Panc1 (cell line): ENCODE results near the gene CRLF1. TPM values are rescaled to one million over a fixed set of nuclear protein-coding genes. Genes with fewer than 3 reads are reported as not detected.

Experiments
- ATAC-seq: fragments of 200-7000 bp; cut with Tn5 transposase; 2 replicates; pipeline ENCODE4 v1.9.1; 2020; ENCODE audit warnings: mild to moderate bottlenecking, moderate library complexity
- BruUV-seq: library from RNA; stranded (reverse); fragments of 400-500 nt; replicated peaks from 2 replicates; lab custom pipeline; 2021; lab: Mats Ljungman, UMichigan
- CTCF ChIA-PET: fragments of 300-600 bp; sonication (Branson Sonifier 250); formaldehyde crosslinking; loops from one replicate; lab custom pipeline; 2022; ENCODE audit warnings: antibody characterized with exemption; lab: Charles Lee
- POLR2A ChIA-PET: fragments of 300-600 bp; sonication (Branson Sonifier 250); formaldehyde crosslinking; loops from one replicate; lab custom pipeline; 2022; ENCODE audit warnings: antibody characterized with exemption; lab: Charles Lee
- DNase-seq: peaks from one replicate; pipeline ENCODE4 v3.0.0-alpha.2; 2010; ENCODE audit warnings: low read depth, low spot score
- H3K27ac ChIP-seq: 2 replicates; pipeline ENCODE4 v1.5.1; 2011; ENCODE audit warnings: mild to moderate bottlenecking, low read length, inconsistent platforms
- H3K27me3 ChIP-seq: fragments of 200-500 bp; sonication (Bioruptor generic); 2 replicates; pipeline ENCODE4 v1.6.0; 2014; ENCODE audit warnings: low read length, inconsistent platforms; ENCODE audit not compliant: control insufficient read depth, insufficient read depth
- H3K36me3 ChIP-seq: fragments of 200-500 bp; sonication (Bioruptor generic); 2 replicates; pipeline ENCODE4 v1.5.1; 2014; ENCODE audit warnings: inconsistent platforms, mild to moderate bottlenecking, low read length, moderate library complexity; ENCODE audit not compliant: control insufficient read depth, insufficient read depth
- H3K4me1 ChIP-seq: 2 replicates; pipeline ENCODE4 v1.5.1; 2011; ENCODE audit warnings: inconsistent platforms, mild to moderate bottlenecking, low read length, moderate library complexity; ENCODE audit not compliant: control insufficient read depth, insufficient read depth
- H3K4me3 ChIP-seq, 2 experiments: 2 replicates each; pipeline ENCODE4 v1.5.1; 2011 to 2012; ENCODE audit warnings: low read depth in 2 of 2, low read length in 2 of 2, mild to moderate bottlenecking in 2 of 2, inconsistent platforms in 1 of 2, moderate library complexity in 1 of 2
- H3K9me3 ChIP-seq: fragments of 200-500 bp; sonication (Bioruptor generic); 2 replicates; pipeline ENCODE4 v1.5.1; 2014; ENCODE audit warnings: low read depth, mild to moderate bottlenecking, inconsistent platforms, low read length, moderate library complexity; ENCODE audit not compliant: control insufficient read depth, insufficient read depth
- CTCF ChIP-seq: fragments of 450-650 bp; IDR thresholded peaks from 2 replicates; pipeline ENCODE4 v1.5.1; 2017; ENCODE audit warnings: mild to moderate bottlenecking
- POLR2AphosphoS5 ChIP-seq: IDR thresholded peaks from 2 replicates; pipeline ENCODE4 v1.6.1; 2012; ENCODE audit warnings: mild to moderate bottlenecking, low read depth, low read length, moderate library complexity
- REST ChIP-seq, 2 experiments: IDR thresholded peaks; 2 replicates each; pipeline ENCODE4 v1.6.1; 2011 to 2012; ENCODE audit warnings: low read depth in 2 of 2, control low read depth in 1 of 2, low read length in 1 of 2, mild to moderate bottlenecking in 1 of 2, moderate library complexity in 1 of 2; ENCODE audit not compliant: insufficient read depth in 1 of 2
- SIN3A ChIP-seq: IDR thresholded peaks from 2 replicates; pipeline ENCODE4 v1.6.1; 2012; ENCODE audit warnings: low read depth, mild to moderate bottlenecking, low read length, moderate library complexity, borderline replicate concordance; ENCODE audit not compliant: insufficient read depth
- TCF7L2 ChIP-seq: IDR thresholded peaks from 2 replicates; pipeline ENCODE4 v1.6.1; 2011; ENCODE audit warnings: mild to moderate bottlenecking, low read depth, low read length, inconsistent platforms
- in situ Hi-C: cut with HindIII; loops from 2 replicates; pipeline ENCODE4 v1.10.0; 2016; ENCODE audit warnings: low sequenced_read_pairs, low pct_unique_long_range_greater_than_20kb
- intact Hi-C: fragments of 100-400 bp; cut with micrococcal nuclease; formaldehyde crosslinking; loops from one replicate; pipeline ENCODE4 v1.10.0; 2022; ENCODE audit not compliant: unreplicated experiment
- total RNA-seq: library from RNA; stranded (reverse); gene quantifications from one replicate; pipeline ENCODE4 v1.2.1, GENCODE V29; 2021; ENCODE audit not compliant: unreplicated experiment

The CRLF1 gene
- total RNA-seq, 1 experiment from 2014 or later, result 3.5 TPM

GRCh38 chr19:18574691-18575291 lies 31.8 kb downstream of the CRLF1 start:
- POLR2A ChIA-PET, result no interaction called here
- no TSS peak for BruUV-seq

More at GRCh38 chr19:18574691-18575291, 31.8 kb downstream of the CRLF1 start:
- in situ Hi-C loops (no loop called here), intact Hi-C loops (no loop called here)
- no peak for TF ChIP-seq REST (IDR thresholded peaks at IDR 0.05; ENCODE audit: insufficient read depth in 1 of 2, low read depth in 2 of 2, low read length in 1 of 2)
- no peak for TF ChIP-seq CTCF
- no peak for TF ChIP-seq TCF7L2
- TF ChIP-seq POLR2AphosphoS5, result no peak
- no peak for TF ChIP-seq SIN3A
- Histone ChIP-seq H3K27ac (no peak overlapping the region), H3K27me3 (no peaks in the 10 kb centered on the region), H3K9me3 (no peaks in the 10 kb centered on the region), H3K4me3 (no peak overlapping the region), H3K36me3 (no peaks in the 10 kb centered on the region), H3K4me1 (peaks cover 7% of the 10 kb centered on the region)
- CTCF ChIA-PET, result interaction anchor here (0.6 kb wide), 1 partner anchor 49 kb away, joined by 3 read pairs; no protein-coding TSS in a partner anchor
- DNase-seq, result no peak
- no peak for ATAC-seq
